ENCODE results near the gene MCTP1. TPM values are rescaled to one million over a fixed set of nuclear protein-coding genes. Genes with fewer than 3 reads are reported as not detected.

Gene MCTP1
- total RNA-seq, 1 experiment from 2014 or later = 2.5 TPM

GRCh38 chr5:95050708-95051107, 234.2 kb downstream of the MCTP1 start:
- H3K27ac ChIP-seq (ENCODE audit: insufficient read length, low read depth, low read length) = no peak overlapping the region
- H4K8ac ChIP-seq (replicated peaks; ENCODE audit: insufficient read length, low read depth, low read length) = no peak overlapping the region
- Mint-ChIP-seq H3K36me3 (ENCODE audit: insufficient read depth in 1 of 3, low read depth in 3 of 3) (no peaks in the 10 kb centered on the region), H3K27me3 (ENCODE audit: low read depth) (no peaks in the 10 kb centered on the region), H3K4me1 (no peaks in the 10 kb centered on the region), H3K4me3 (no peak overlapping the region), H3K27ac (no peak overlapping the region), H3K9me3 (no peaks in the 10 kb centered on the region)
- no peak overlapping the region for H2AK5ac ChIP-seq (ENCODE audit: insufficient read length, low read length)
- no peak overlapping the region for H4K91ac ChIP-seq (ENCODE audit: insufficient read length, low read depth, low read length)
- H3T11ph ChIP-seq (ENCODE audit: low read length) = no peak overlapping the region
- H2AFZ ChIP-seq (ENCODE audit: low read length) = no peak overlapping the region
- no peaks in the 10 kb centered on the region for H3K4me1 ChIP-seq (ENCODE audit: insufficient read depth, low read length)
- WGBS (ENCODE audit: extremely low coverage, insufficient read length, low lambda C conversion rate) = no CpG with 5 or more reads among the region's 1 CpG
- no peak overlapping the region for H3K23ac ChIP-seq (ENCODE audit: insufficient read length, low read depth, low read length)
- no peaks in the 10 kb centered on the region for H3K27me3 ChIP-seq (ENCODE audit: insufficient read depth, low read length)
- H3K79me1 ChIP-seq (ENCODE audit: insufficient read depth, low read depth, low read length, poor library complexity, severe bottlenecking) = no peaks in the 10 kb centered on the region
- H3K9ac ChIP-seq (ENCODE audit: extremely low read depth, insufficient read length, low read length) = no peak overlapping the region
- no peaks in the 10 kb centered on the region for H4K20me1 ChIP-seq (ENCODE audit: control insufficient read depth, insufficient read depth, insufficient read length)
- H3K4me2 ChIP-seq (ENCODE audit: insufficient read depth, insufficient read length, low read length) = no peak overlapping the region
- H3K56ac ChIP-seq (ENCODE audit: insufficient read length, low read depth, low read length) = no peak overlapping the region
- H2BK5ac ChIP-seq (ENCODE audit: insufficient read length, low read length) = no peak overlapping the region
- H3K14ac ChIP-seq (ENCODE audit: insufficient read depth, low read length) = no peak overlapping the region
- no peaks in the 10 kb centered on the region for H3K79me2 ChIP-seq (ENCODE audit: insufficient read depth, low read length)
- H2BK120ac ChIP-seq (ENCODE audit: low read depth, low read length, poor library complexity, severe bottlenecking) = no peak overlapping the region
- H3K23me2 ChIP-seq (ENCODE audit: insufficient read length, low read depth, low read length, poor library complexity, severe bottlenecking) = no peaks in the 10 kb centered on the region
- no peak overlapping the region for H2BK20ac ChIP-seq (ENCODE audit: low read depth, low read length, poor library complexity, severe bottlenecking)
- no peak overlapping the region for H2BK12ac ChIP-seq (ENCODE audit: insufficient read length, low read depth, low read length)
- H2BK15ac ChIP-seq (ENCODE audit: low read depth, low read length) = no peak overlapping the region
- H4K5ac ChIP-seq (ENCODE audit: insufficient read length, low read depth, low read length) = no peak overlapping the region
- TF ChIP-seq, protein P1, sequence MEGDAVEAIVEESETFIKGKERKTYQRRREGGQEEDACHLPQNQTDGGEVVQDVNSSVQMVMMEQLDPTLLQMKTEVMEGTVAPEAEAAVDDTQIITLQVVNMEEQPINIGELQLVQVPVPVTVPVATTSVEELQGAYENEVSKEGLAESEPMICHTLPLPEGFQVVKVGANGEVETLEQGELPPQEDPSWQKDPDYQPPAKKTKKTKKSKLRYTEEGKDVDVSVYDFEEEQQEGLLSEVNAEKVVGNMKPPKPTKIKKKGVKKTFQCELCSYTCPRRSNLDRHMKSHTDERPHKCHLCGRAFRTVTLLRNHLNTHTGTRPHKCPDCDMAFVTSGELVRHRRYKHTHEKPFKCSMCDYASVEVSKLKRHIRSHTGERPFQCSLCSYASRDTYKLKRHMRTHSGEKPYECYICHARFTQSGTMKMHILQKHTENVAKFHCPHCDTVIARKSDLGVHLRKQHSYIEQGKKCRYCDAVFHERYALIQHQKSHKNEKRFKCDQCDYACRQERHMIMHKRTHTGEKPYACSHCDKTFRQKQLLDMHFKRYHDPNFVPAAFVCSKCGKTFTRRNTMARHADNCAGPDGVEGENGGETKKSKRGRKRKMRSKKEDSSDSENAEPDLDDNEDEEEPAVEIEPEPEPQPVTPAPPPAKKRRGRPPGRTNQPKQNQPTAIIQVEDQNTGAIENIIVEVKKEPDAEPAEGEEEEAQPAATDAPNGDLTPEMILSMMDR (conservative IDR thresholded peaks at IDR 0.05) = no peak
- H3K18ac ChIP-seq (ENCODE audit: insufficient read length, low read depth, low read length) = no peak overlapping the region
- no peak overlapping the region for H3K4ac ChIP-seq (ENCODE audit: low read depth, low read length)
- no peak for DNase-seq
- no peaks in the 10 kb centered on the region for H3K9me3 ChIP-seq (ENCODE audit: control insufficient read depth, low read depth, low read length)

All from H9 (cell line).